ENCODE data around the gene CDH7. TPM values are rescaled to one million over a fixed set of nuclear protein-coding genes. Genes with fewer than 3 reads are reported as not detected.

CDH7 gene
- total RNA-seq, 2 donors from 2014 or later = not detected

GRCh38 chr18:65937180-65937579 is 186.4 kb downstream of the CDH7 start:
- TF ChIP-seq CTCF (IDR thresholded peaks at IDR 0.05) = no peak
- no peak overlapping the region for H3K27ac ChIP-seq
- no peaks in the 10 kb centered on the region for H3K27me3 ChIP-seq
- H3K4me1 ChIP-seq = no peaks in the 10 kb centered on the region
- no peak for DNase-seq (ENCODE audit: low spot score)
- H3K9me3 ChIP-seq = no peaks in the 10 kb centered on the region
- H3K4me3 ChIP-seq = no peak overlapping the region
- no peaks in the 10 kb centered on the region for H3K36me3 ChIP-seq

GRCh38 chr18:65938592-65939372 is 188.0 kb downstream of the CDH7 start:
- Histone ChIP-seq H3K27me3 (no peaks in the 10 kb centered on the region), H3K9me3 (no peaks in the 10 kb centered on the region), H3K4me3 (no peak overlapping the region), H3K27ac (no peak overlapping the region), H3K36me3 (no peaks in the 10 kb centered on the region), H3K4me1 (no peaks in the 10 kb centered on the region)
- TF ChIP-seq CTCF (IDR thresholded peaks at IDR 0.05) = peak in 1 of 2 donors; percentile 31
- DNase-seq (ENCODE audit: low spot score) = no peak

Measured in right atrium auricular region (tissue), 2 donors.